Measurements from ENCODE around the gene LRRC40.

Gene LRRC40

DNA sequence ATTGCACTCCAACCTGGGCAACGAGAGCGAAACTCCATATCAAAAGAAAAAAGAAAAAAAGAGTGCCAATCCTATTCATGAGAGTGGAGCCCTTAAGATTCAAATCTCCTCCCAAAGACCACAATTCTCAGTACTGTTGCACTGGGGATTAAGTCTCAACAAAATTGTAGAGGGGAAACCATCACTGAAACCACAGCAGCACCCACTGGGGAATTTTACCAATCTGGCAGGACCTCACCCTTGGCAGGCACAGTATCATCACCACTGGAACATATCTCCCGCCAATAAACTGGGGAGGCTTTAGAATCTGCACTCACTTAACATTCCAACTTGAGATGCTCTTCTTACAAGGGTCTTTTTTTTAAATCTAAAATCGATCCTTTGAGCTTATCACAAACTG is 41.0 kb downstream of the LRRC40 start:
- Histone ChIP-seq H3K27ac (ENCODE audit: low read length) (no peak overlapping the region), H3K9me3 (ENCODE audit: control insufficient read depth in 1 of 2, low read length in 2 of 2) (no peaks in the 10 kb centered on the region), H3K27me3 (ENCODE audit: low read depth, low read length) (no peaks in the 10 kb centered on the region), H3K36me3 (ENCODE audit: control insufficient read depth in 1 of 2, insufficient read depth in 2 of 2, low read length in 2 of 2) (no peaks in the 10 kb centered on the region), H3K4me1 (ENCODE audit: control insufficient read depth in 1 of 2, insufficient read depth in 2 of 2, low read length in 2 of 2) (no peaks in the 10 kb centered on the region), H3K4me3 (ENCODE audit: low read depth in 1 of 2, low read length in 2 of 2) (no peak overlapping the region)

GRCh38 chr1:70156529-70157120 is 48.8 kb downstream of the LRRC40 start:
- no peak overlapping the region for H3K4me3 ChIP-seq (ENCODE audit: low read depth in 1 of 2, low read length in 2 of 2)
- no peaks in the 10 kb centered on the region for H3K36me3 ChIP-seq (ENCODE audit: control insufficient read depth in 1 of 2, insufficient read depth in 2 of 2, low read length in 2 of 2)
- no peaks in the 10 kb centered on the region for H3K27me3 ChIP-seq (ENCODE audit: low read depth, low read length)
- H3K4me1 ChIP-seq (ENCODE audit: control insufficient read depth in 1 of 2, insufficient read depth in 2 of 2, low read length in 2 of 2), result no peaks in the 10 kb centered on the region
- H3K9me3 ChIP-seq (ENCODE audit: control insufficient read depth in 1 of 2, low read length in 2 of 2), result no peaks in the 10 kb centered on the region
- H3K27ac ChIP-seq (ENCODE audit: low read length), result no peak overlapping the region

DNA sequence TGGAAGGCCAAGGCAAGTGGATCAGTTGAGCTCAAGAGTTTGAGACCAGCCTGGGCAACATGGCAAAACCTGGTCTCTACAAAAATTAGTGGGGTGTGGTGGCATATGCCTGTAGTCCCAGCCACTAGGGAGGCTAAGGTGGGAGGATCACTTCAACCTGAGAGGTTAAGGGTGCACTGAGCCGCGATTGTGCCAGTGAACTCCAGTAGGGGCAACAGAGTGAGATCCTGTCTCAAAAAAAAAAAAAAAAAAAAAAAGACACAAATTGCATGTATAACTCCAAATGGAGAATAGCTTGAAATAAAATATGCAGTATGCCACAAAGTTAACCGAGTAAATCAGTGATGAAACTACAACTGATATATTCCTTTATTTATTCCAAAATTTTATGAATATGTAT is 51.6 kb downstream of the LRRC40 start:
- H3K36me3 ChIP-seq (ENCODE audit: control insufficient read depth in 1 of 2, insufficient read depth in 2 of 2, low read length in 2 of 2), result peaks cover 0 to 8% of the 10 kb centered on the region in 2 donors

DNA sequence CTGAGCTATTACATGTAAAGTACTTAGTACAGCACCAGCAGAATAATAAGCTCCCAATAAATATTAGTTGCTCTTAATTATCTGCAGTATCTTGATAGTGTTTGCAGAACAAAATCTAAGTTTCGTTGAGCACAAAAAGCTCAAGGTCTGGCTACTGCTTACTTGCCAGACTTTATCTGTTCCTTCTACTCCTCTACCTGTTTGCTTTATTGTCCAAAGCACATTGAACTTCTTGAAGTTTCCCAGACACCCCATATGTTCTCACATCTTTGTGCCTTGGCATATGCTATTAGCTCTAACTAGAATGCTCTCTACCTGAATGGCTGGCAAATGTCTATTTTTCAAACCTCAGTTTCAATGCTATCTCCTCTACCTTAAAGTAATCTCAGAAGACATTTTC is 54.9 kb downstream of the LRRC40 start:
- Histone ChIP-seq H3K4me1 (ENCODE audit: control insufficient read depth in 1 of 2, insufficient read depth in 2 of 2, low read length in 2 of 2) (no peaks in the 10 kb centered on the region), H3K27me3 (ENCODE audit: low read depth, low read length) (no peaks in the 10 kb centered on the region), H3K27ac (ENCODE audit: low read length) (no peak overlapping the region), H3K9me3 (ENCODE audit: control insufficient read depth in 1 of 2, low read length in 2 of 2) (no peaks in the 10 kb centered on the region), H3K36me3 (ENCODE audit: control insufficient read depth in 1 of 2, insufficient read depth in 2 of 2, low read length in 2 of 2) (peaks cover 0 to 16% of the 10 kb centered on the region in 2 donors), H3K4me3 (ENCODE audit: low read depth in 1 of 2, low read length in 2 of 2) (no peak overlapping the region)

More for the DNA sequence above, 51.6 kb downstream of the LRRC40 start:
- Histone ChIP-seq H3K4me3 (ENCODE audit: low read depth in 1 of 2, low read length in 2 of 2) (no peak overlapping the region), H3K27ac (ENCODE audit: low read length) (no peak overlapping the region), H3K4me1 (ENCODE audit: control insufficient read depth in 1 of 2, insufficient read depth in 2 of 2, low read length in 2 of 2) (no peaks in the 10 kb centered on the region), H3K9me3 (ENCODE audit: control insufficient read depth in 1 of 2, low read length in 2 of 2) (no peaks in the 10 kb centered on the region), H3K27me3 (ENCODE audit: low read depth, low read length) (no peaks in the 10 kb centered on the region)

GRCh38 chr1:70146488-70146887 is 58.9 kb downstream of the LRRC40 start:
- no peak overlapping the region for H3K4me3 ChIP-seq (ENCODE audit: low read depth in 1 of 2, low read length in 2 of 2)
- H3K27ac ChIP-seq (ENCODE audit: low read length), result no peak overlapping the region
- H3K36me3 ChIP-seq (ENCODE audit: control insufficient read depth in 1 of 2, insufficient read depth in 2 of 2, low read length in 2 of 2), result peaks cover 3 to 16% of the 10 kb centered on the region in 2 donors
- H3K4me1 ChIP-seq (ENCODE audit: control insufficient read depth in 1 of 2, insufficient read depth in 2 of 2, low read length in 2 of 2), result peaks cover 3 to 17% of the 10 kb centered on the region in 2 donors
- no peaks in the 10 kb centered on the region for H3K9me3 ChIP-seq (ENCODE audit: control insufficient read depth in 1 of 2, low read length in 2 of 2)
- no peaks in the 10 kb centered on the region for H3K27me3 ChIP-seq (ENCODE audit: low read depth, low read length)

GRCh38 chr1:70143048-70143659 is 62.2 kb downstream of the LRRC40 start:
- peaks cover 10 to 28% of the 10 kb centered on the region in 2 donors for H3K4me1 ChIP-seq (ENCODE audit: control insufficient read depth in 1 of 2, insufficient read depth in 2 of 2, low read length in 2 of 2)
- peaks cover 3 to 4% of the 10 kb centered on the region in 2 donors for H3K36me3 ChIP-seq (ENCODE audit: control insufficient read depth in 1 of 2, insufficient read depth in 2 of 2, low read length in 2 of 2)
- no peak overlapping the region for H3K27ac ChIP-seq (ENCODE audit: low read length)
- no peaks in the 10 kb centered on the region for H3K27me3 ChIP-seq (ENCODE audit: low read depth, low read length)
- no peak overlapping the region for H3K4me3 ChIP-seq (ENCODE audit: low read depth in 1 of 2, low read length in 2 of 2)
- no peaks in the 10 kb centered on the region for H3K9me3 ChIP-seq (ENCODE audit: control insufficient read depth in 1 of 2, low read length in 2 of 2)

DNA sequence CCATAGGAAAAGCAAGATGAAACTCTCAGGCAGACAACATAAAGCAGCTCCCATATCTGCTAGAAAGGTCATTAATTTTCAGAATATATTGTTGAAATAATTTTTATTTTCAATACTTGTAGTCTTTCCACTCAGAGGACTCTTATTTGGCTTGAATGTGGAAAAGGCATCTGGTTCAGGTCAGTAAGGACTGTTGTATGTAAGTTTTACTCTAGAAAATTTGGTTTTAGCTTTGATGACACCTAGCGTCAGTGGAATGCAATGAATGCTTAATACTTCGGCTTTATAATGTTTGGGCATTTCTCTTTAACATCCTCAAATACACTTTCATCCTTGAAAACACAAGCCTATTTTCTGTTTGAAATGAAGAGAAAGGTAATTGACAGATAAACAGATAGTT is 63.3 kb downstream of the LRRC40 start:
- H3K4me1 ChIP-seq (ENCODE audit: control insufficient read depth in 1 of 2, insufficient read depth in 2 of 2, low read length in 2 of 2), result peaks cover 10 to 28% of the 10 kb centered on the region in 2 donors
- H3K27me3 ChIP-seq (ENCODE audit: low read depth, low read length), result no peaks in the 10 kb centered on the region
- H3K9me3 ChIP-seq (ENCODE audit: control insufficient read depth in 1 of 2, low read length in 2 of 2), result no peaks in the 10 kb centered on the region
- H3K36me3 ChIP-seq (ENCODE audit: control insufficient read depth in 1 of 2, insufficient read depth in 2 of 2, low read length in 2 of 2), result peaks cover 0 to 3% of the 10 kb centered on the region in 2 donors
- H3K27ac ChIP-seq (ENCODE audit: low read length), result no peak overlapping the region
- H3K4me3 ChIP-seq (ENCODE audit: low read depth in 1 of 2, low read length in 2 of 2), result no peak overlapping the region

DNA sequence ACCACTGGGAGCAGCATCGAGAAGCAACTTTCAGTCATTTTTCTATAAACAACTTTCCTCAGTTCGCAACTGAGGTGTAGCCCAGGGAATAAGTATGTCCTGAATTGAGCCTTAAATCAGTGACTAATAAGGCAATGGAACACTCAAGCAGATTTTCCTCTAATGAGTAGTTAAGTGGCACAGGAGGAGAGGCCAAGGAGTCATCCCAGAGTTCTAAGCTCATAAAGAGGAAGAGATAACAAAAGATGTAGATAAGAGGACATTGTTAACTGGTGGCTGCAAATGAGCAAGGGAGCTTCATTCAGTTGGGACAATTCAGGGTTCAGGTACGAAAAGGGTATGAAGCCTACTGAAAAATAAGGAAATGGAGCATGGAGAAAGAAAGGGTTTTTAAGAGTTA is 64.5 kb downstream of the LRRC40 start:
- H3K4me1 ChIP-seq (ENCODE audit: control insufficient read depth in 1 of 2, insufficient read depth in 2 of 2, low read length in 2 of 2), result peaks cover 10 to 28% of the 10 kb centered on the region in 2 donors
- H3K27ac ChIP-seq (ENCODE audit: low read length), result no peak overlapping the region

GRCh38 chr1:70140343-70140742 is 65.0 kb downstream of the LRRC40 start:
- no peaks in the 10 kb centered on the region for H3K9me3 ChIP-seq (ENCODE audit: control insufficient read depth in 1 of 2, low read length in 2 of 2)
- no peak overlapping the region for H3K27ac ChIP-seq (ENCODE audit: low read length)
- H3K27me3 ChIP-seq (ENCODE audit: low read depth, low read length), result no peaks in the 10 kb centered on the region
- peaks cover 0 to 3% of the 10 kb centered on the region in 2 donors for H3K36me3 ChIP-seq (ENCODE audit: control insufficient read depth in 1 of 2, insufficient read depth in 2 of 2, low read length in 2 of 2)
- peaks cover 10 to 28% of the 10 kb centered on the region in 2 donors for H3K4me1 ChIP-seq (ENCODE audit: control insufficient read depth in 1 of 2, insufficient read depth in 2 of 2, low read length in 2 of 2)
- no peak overlapping the region for H3K4me3 ChIP-seq (ENCODE audit: low read depth in 1 of 2, low read length in 2 of 2)

More for the DNA sequence above, 64.5 kb downstream of the LRRC40 start:
- H3K4me3 ChIP-seq (ENCODE audit: low read depth in 1 of 2, low read length in 2 of 2), result no peak overlapping the region
- peaks cover 0 to 3% of the 10 kb centered on the region in 2 donors for H3K36me3 ChIP-seq (ENCODE audit: control insufficient read depth in 1 of 2, insufficient read depth in 2 of 2, low read length in 2 of 2)
- H3K27me3 ChIP-seq (ENCODE audit: low read depth, low read length), result no peaks in the 10 kb centered on the region
- H3K9me3 ChIP-seq (ENCODE audit: control insufficient read depth in 1 of 2, low read length in 2 of 2), result no peaks in the 10 kb centered on the region

DNA sequence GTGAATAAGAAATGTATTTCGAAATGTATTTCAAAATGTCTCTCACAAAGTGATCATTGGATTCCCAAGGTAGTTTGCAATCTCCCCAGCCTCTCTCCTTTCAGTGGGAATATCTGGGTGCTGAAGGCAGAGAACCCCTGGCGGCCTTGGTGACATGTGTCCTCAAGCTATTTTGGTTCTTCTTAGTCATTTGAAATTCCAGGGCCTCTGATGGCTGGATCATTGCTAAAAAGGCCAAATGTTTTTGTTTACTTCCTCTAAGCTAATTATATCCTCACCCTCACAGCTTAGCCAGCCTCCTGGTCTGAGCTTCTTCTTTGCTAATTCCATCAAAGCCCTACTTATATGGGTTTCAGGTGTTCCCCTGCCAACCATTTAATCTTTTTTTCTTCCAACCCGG is 71.2 kb downstream of the LRRC40 start:
- H3K9me3 ChIP-seq (ENCODE audit: control insufficient read depth in 1 of 2, low read length in 2 of 2), result no peaks in the 10 kb centered on the region
- H3K27ac ChIP-seq (ENCODE audit: low read length), result no peak overlapping the region
- no peaks in the 10 kb centered on the region for H3K27me3 ChIP-seq (ENCODE audit: low read depth, low read length)
- no peak overlapping the region for H3K4me3 ChIP-seq (ENCODE audit: low read depth in 1 of 2, low read length in 2 of 2)
- no peaks in the 10 kb centered on the region for H3K36me3 ChIP-seq (ENCODE audit: control insufficient read depth in 1 of 2, insufficient read depth in 2 of 2, low read length in 2 of 2)
- no peaks in the 10 kb centered on the region for H3K4me1 ChIP-seq (ENCODE audit: control insufficient read depth in 1 of 2, insufficient read depth in 2 of 2, low read length in 2 of 2)

GRCh38 chr1:70117046-70117445 is 88.3 kb downstream of the LRRC40 start:
- no peaks in the 10 kb centered on the region for H3K36me3 ChIP-seq (ENCODE audit: control insufficient read depth in 1 of 2, insufficient read depth in 2 of 2, low read length in 2 of 2)
- H3K4me1 ChIP-seq (ENCODE audit: control insufficient read depth in 1 of 2, insufficient read depth in 2 of 2, low read length in 2 of 2), result no peaks in the 10 kb centered on the region
- H3K27ac ChIP-seq (ENCODE audit: low read length), result no peak overlapping the region
- H3K9me3 ChIP-seq (ENCODE audit: control insufficient read depth in 1 of 2, low read length in 2 of 2), result no peaks in the 10 kb centered on the region
- no peak overlapping the region for H3K4me3 ChIP-seq (ENCODE audit: low read depth in 1 of 2, low read length in 2 of 2)
- H3K27me3 ChIP-seq (ENCODE audit: low read depth, low read length), result no peaks in the 10 kb centered on the region

- H3K36me3 ChIP-seq (ENCODE audit: control insufficient read depth in 1 of 2, insufficient read depth in 2 of 2, low read length in 2 of 2), result no peaks in the 10 kb centered on the region
- H3K4me3 ChIP-seq (ENCODE audit: low read depth in 1 of 2, low read length in 2 of 2), result no peak overlapping the region
- H3K9me3 ChIP-seq (ENCODE audit: control insufficient read depth in 1 of 2, low read length in 2 of 2), result no peaks in the 10 kb centered on the region
- no peaks in the 10 kb centered on the region for H3K4me1 ChIP-seq (ENCODE audit: control insufficient read depth in 1 of 2, insufficient read depth in 2 of 2, low read length in 2 of 2)
- no peaks in the 10 kb centered on the region for H3K27me3 ChIP-seq (ENCODE audit: low read depth, low read length)
- H3K27ac ChIP-seq (ENCODE audit: low read length), result no peak overlapping the region
Measured at GRCh38 chr1:70115315-70115714, 90.1 kb downstream of the LRRC40 start.
